ENCODE results near the gene KLHDC7B.

The KLHDC7B gene

GRCh38 chr22:50581031-50581949 is 35.6 kb downstream of the KLHDC7B start:
- Histone ChIP-seq H3K36me3 (ENCODE audit: insufficient read depth, low read length) (peaks cover 7% of the 10 kb centered on the region), H3K9me3 (replicated peaks; ENCODE audit: low read length) (no peaks in the 10 kb centered on the region), H3K27me3 (ENCODE audit: control insufficient read depth, insufficient read depth, low read length) (no peaks in the 10 kb centered on the region), H3K4me3 (ENCODE audit: low read length) (peak overlapping the region; percentile 96), H3K9ac (ENCODE audit: low read depth, low read length) (peak overlapping the region; percentile 99), H3K4me2 (ENCODE audit: low read length) (peak overlapping the region; percentile 95), H3K4me1 (ENCODE audit: control insufficient read depth, insufficient read depth, low read length) (peaks cover 26% of the 10 kb centered on the region)

DNA sequence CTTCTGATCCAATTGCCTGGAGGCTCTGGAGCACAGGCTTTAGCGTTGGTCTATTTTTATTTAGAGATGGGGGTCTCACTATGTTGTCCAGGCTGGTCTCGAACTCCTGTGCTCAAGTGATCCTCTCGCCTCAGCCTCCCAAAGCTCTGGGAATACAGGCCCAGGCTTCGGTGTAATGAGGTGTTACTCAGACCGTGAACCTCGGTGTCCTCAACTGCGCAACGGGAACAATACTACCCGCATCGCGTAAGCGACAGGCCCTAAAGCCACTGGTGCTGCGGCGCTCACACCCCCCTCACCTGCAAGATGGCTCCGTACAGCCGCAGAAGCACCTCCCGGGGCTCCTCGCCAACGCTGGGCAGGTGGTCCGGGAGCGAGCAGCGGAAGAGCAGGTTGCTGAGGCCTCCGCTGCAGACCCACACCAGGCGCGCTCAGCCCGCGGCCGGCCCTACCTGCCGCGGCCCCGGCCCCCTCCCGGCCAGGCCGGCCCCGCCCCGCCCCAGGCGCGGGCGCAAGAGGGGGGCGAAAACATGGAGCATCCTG is 36.3 kb downstream of the KLHDC7B start:
- Histone ChIP-seq H3K4me3 (ENCODE audit: low read length) (peak overlapping the region; percentile 96), H3K4me2 (ENCODE audit: low read length) (peak overlapping the region; percentile 95), H3K9ac (ENCODE audit: low read depth, low read length) (peak overlapping the region; percentile 99), H3K9me3 (replicated peaks; ENCODE audit: low read length) (no peaks in the 10 kb centered on the region), H3K4me1 (ENCODE audit: control insufficient read depth, insufficient read depth, low read length) (peaks cover 26% of the 10 kb centered on the region), H3K27me3 (ENCODE audit: control insufficient read depth, insufficient read depth, low read length) (no peaks in the 10 kb centered on the region), H3K36me3 (ENCODE audit: insufficient read depth, low read length) (peaks cover 7% of the 10 kb centered on the region)

GRCh38 chr22:50582493-50583293 is 37.0 kb downstream of the KLHDC7B start, which contains the start of gene CHKB:
Gene CHKB (minus strand): TSS chr22:50582849. CDS start chr22:50582781, 68 bp downstream.
- Histone ChIP-seq H3K27me3 (ENCODE audit: control insufficient read depth, insufficient read depth, low read length) (no peaks in the 10 kb centered on the region), H3K9ac (ENCODE audit: low read depth, low read length) (peak within 1 kb of the TSS; percentile 99), H3K4me1 (ENCODE audit: control insufficient read depth, insufficient read depth, low read length) (peaks cover 26% of the 10 kb centered on the region), H3K9me3 (replicated peaks; ENCODE audit: low read length) (no peaks in the 10 kb centered on the region), H3K4me3 (ENCODE audit: low read length) (peak within 1 kb of the TSS; percentile 96), H3K4me2 (ENCODE audit: low read length) (peak within 1 kb of the TSS; percentile 95), H3K36me3 (ENCODE audit: insufficient read depth, low read length) (peaks cover 7% of the 10 kb centered on the region)

DNA sequence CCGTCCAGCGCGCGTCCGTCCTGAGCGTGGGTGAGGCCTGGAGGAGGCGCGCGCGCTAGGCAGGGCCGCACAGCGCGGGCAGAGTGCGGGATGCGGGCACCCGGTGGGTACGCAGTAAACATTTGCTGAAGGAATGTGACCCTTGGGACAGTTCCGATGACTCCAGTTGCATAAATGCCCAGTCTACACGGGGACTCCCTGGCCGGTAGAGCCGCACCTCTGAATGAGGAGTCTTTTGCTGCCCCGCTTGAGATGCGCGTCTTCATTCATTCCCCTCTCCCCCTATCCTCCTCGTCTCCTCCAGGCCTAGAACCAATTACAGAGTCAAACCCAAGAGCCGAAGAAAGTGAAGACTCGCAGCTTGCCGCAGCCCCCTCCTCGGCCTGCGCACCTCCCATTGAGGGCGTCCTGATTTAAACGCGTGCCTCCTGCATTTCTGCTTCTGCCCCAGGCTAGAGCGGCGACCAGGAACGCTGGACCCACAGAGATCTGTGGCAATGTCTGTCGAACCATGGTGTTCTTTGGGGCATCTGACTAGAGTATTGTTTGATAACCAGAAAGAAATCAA is 37.7 kb downstream of the KLHDC7B start:
- peaks cover 22% of the 10 kb centered on the region for H3K4me1 ChIP-seq (ENCODE audit: control insufficient read depth, insufficient read depth, low read length)
- H3K36me3 ChIP-seq (ENCODE audit: insufficient read depth, low read length) = peaks cover 7% of the 10 kb centered on the region
- H3K4me2 ChIP-seq (ENCODE audit: low read length) = peak overlapping the region; percentile 95
- no peaks in the 10 kb centered on the region for H3K27me3 ChIP-seq (ENCODE audit: control insufficient read depth, insufficient read depth, low read length)
- H3K9ac ChIP-seq (ENCODE audit: low read depth, low read length) = peak overlapping the region; percentile 99
- no peaks in the 10 kb centered on the region for H3K9me3 ChIP-seq (replicated peaks; ENCODE audit: low read length)
- H3K4me3 ChIP-seq (ENCODE audit: low read length) = peak overlapping the region; percentile 85

DNA sequence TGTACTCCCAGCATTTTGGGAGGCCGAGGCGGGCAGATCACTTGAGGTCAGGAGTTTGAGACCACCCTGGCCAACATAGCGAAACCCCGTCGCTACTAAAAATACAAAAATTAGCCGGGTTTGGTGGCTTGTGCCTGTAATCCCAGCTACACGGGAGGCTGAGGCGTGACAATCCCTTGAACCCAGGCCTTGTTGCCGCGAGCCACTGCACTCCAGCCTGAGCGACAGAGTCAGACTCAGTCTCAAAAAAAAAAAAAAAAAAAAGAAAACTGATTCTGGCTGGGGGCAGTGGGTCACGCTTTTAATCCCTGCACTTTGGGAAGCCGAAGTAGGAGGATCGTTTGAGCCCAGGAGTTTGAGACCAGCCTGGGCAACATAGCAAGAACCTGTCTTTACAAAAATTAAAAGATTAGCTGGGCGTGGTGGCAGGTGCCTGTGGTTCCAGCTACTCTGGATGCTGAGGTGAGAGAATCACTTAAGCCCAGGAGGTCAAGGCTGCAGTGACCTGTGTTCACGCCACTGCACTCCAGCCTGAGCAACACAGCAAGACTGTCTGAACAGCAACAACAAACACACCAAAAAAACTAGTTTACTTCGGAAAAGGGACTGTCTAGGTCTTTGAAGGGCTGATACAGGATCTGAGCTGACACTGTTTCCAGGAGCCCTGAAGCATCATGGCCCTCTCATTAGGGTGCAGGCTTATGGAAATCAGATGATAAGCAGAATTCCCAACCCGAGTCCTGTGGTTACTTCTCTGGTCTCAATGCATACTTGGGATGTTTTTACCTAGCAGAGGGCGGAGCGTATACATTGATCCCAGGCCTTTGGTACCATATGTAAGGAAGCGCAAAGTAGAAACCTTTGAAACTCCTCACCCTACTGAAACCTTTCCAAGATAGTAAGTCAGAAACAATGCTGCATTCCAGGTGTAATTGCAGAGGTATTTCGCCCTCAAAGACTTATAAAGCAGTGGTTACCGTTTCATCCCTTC is 38.7 kb downstream of the KLHDC7B start:
- Histone ChIP-seq H3K4me2 (ENCODE audit: low read length) (peak overlapping the region; percentile 95), H3K4me1 (ENCODE audit: control insufficient read depth, insufficient read depth, low read length) (peaks cover 12% of the 10 kb centered on the region), H3K9ac (ENCODE audit: low read depth, low read length) (no peak overlapping the region), H3K4me3 (ENCODE audit: low read length) (peak overlapping the region; percentile 85), H3K27me3 (ENCODE audit: control insufficient read depth, insufficient read depth, low read length) (no peaks in the 10 kb centered on the region), H3K36me3 (ENCODE audit: insufficient read depth, low read length) (peaks cover 7% of the 10 kb centered on the region), H3K9me3 (replicated peaks; ENCODE audit: low read length) (no peaks in the 10 kb centered on the region)

DNA sequence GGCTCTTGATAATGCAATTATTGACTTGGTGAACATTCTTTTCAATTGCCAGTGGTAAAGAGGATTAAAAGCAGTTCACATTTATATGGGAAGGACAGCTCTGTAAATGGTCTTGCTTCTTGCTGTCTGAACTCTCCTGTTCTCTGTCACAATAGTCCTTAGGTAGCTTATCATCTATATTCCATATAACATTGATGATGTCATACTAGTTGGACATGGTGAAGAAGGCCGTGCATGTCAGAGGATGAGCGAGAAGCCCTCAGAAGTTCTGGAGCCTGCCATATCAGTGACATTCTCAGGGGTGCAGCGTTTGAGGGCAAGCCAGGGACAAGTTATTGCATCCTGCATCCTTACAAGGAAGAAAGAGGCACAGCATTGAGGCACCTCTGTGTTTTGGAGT is 39.5 kb downstream of the KLHDC7B start:
- Histone ChIP-seq H3K9ac (ENCODE audit: low read depth, low read length) (no peak overlapping the region), H3K36me3 (ENCODE audit: insufficient read depth, low read length) (peaks cover 5% of the 10 kb centered on the region), H3K27me3 (ENCODE audit: control insufficient read depth, insufficient read depth, low read length) (no peaks in the 10 kb centered on the region), H3K4me1 (ENCODE audit: control insufficient read depth, insufficient read depth, low read length) (peaks cover 12% of the 10 kb centered on the region), H3K4me3 (ENCODE audit: low read length) (no peak overlapping the region), H3K9me3 (replicated peaks; ENCODE audit: low read length) (no peaks in the 10 kb centered on the region), H3K4me2 (ENCODE audit: low read length) (no peak overlapping the region)

DNA sequence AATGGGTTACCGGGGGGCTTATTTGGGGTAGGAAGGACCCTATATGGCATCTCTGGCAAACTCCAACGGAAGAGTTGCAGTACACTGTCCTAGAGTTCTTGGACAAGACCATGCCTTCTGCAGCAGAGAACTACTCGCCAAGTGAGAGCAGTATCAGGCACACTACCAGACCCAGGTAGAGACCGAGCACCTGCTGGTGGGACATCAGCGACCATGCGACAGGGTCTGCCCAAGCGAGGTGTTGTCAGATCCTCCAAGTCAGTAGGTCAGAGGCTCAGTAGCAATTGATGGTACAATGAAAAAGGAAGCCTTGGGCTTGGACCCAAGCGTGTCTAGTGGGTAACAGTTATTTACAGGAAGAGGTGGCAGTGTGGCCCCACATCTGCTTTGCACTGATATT is 40.1 kb downstream of the KLHDC7B start:
- Histone ChIP-seq H3K4me2 (ENCODE audit: low read length) (no peak overlapping the region), H3K4me3 (ENCODE audit: low read length) (no peak overlapping the region), H3K27me3 (ENCODE audit: control insufficient read depth, insufficient read depth, low read length) (no peaks in the 10 kb centered on the region), H3K9me3 (replicated peaks; ENCODE audit: low read length) (no peaks in the 10 kb centered on the region), H3K9ac (ENCODE audit: low read depth, low read length) (no peak overlapping the region), H3K36me3 (ENCODE audit: insufficient read depth, low read length) (peaks cover 3% of the 10 kb centered on the region), H3K4me1 (ENCODE audit: control insufficient read depth, insufficient read depth, low read length) (peaks cover 12% of the 10 kb centered on the region)

DNA sequence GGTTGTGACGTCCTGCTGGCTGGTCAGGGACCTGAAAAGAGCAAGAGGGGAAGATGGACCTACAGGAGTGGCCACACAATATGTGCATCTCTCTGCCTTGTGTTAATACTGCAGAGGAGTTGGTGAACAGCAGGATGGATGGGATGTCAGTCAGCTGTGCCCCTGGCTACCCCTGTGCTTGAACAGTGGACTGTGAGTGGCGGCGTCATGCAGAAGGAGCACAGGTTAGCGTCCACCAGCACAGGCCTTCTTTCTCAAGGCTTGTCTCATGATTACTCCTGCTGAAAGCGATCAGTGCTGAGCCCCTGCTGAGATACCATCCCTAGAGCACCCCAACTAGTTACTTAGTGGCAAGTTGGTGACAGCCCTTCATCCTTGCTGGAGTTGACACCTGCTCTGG is 40.7 kb downstream of the KLHDC7B start:
- Histone ChIP-seq H3K27me3 (ENCODE audit: control insufficient read depth, insufficient read depth, low read length) (no peaks in the 10 kb centered on the region), H3K9me3 (replicated peaks; ENCODE audit: low read length) (no peaks in the 10 kb centered on the region), H3K36me3 (ENCODE audit: insufficient read depth, low read length) (no peaks in the 10 kb centered on the region), H3K4me1 (ENCODE audit: control insufficient read depth, insufficient read depth, low read length) (peaks cover 10% of the 10 kb centered on the region), H3K9ac (ENCODE audit: low read depth, low read length) (no peak overlapping the region), H3K4me3 (ENCODE audit: low read length) (no peak overlapping the region), H3K4me2 (ENCODE audit: low read length) (no peak overlapping the region)

DNA sequence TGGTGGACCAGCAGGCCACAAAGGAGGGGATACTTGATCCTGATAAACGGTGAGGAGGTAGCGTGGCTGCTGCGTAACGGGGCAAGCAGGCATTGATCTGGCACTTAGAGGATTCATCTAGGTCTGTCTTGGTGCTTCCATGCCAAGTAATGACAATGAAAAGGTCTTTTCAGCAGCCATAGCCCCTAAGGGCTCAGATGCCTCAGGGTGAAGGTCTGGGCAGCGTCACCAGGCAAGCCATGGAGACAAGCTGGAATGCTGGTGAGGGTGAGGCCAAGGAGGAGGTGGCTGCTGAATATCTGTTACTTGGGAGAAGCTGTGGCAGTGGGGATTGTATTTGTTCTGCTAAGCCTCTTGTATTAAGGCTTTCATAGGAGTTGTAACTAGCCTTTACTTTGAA is 41.7 kb downstream of the KLHDC7B start:
- Histone ChIP-seq H3K9me3 (replicated peaks; ENCODE audit: low read length) (no peaks in the 10 kb centered on the region), H3K4me3 (ENCODE audit: low read length) (no peak overlapping the region), H3K36me3 (ENCODE audit: insufficient read depth, low read length) (no peaks in the 10 kb centered on the region), H3K4me2 (ENCODE audit: low read length) (no peak overlapping the region), H3K4me1 (ENCODE audit: control insufficient read depth, insufficient read depth, low read length) (peaks cover 5% of the 10 kb centered on the region), H3K27me3 (ENCODE audit: control insufficient read depth, insufficient read depth, low read length) (no peaks in the 10 kb centered on the region), H3K9ac (ENCODE audit: low read depth, low read length) (no peak overlapping the region)

- Histone ChIP-seq H3K9ac (ENCODE audit: low read depth, low read length) (no peak overlapping the region), H3K36me3 (ENCODE audit: insufficient read depth, low read length) (no peaks in the 10 kb centered on the region), H3K4me1 (ENCODE audit: control insufficient read depth, insufficient read depth, low read length) (no peaks in the 10 kb centered on the region), H3K27me3 (ENCODE audit: control insufficient read depth, insufficient read depth, low read length) (peaks cover 4% of the 10 kb centered on the region), H3K4me3 (ENCODE audit: low read length) (no peak overlapping the region), H3K4me2 (ENCODE audit: low read length) (no peak overlapping the region), H3K9me3 (replicated peaks; ENCODE audit: low read length) (no peaks in the 10 kb centered on the region)
Observed at GRCh38 chr22:50595189-50595588, 49.5 kb downstream of the KLHDC7B start.

Data from skeletal muscle satellite cell (primary cell).